DND-41 (cell line): ENCODE results near the gene LTBP3.

Experiments used
- EZH2 ChIP-seq: IDR thresholded peaks from 3 replicates; pipeline ENCODE4 v1.6.1; 2012; ENCODE audit warnings: borderline replicate concordance, low read depth, mild to moderate bottlenecking, moderate library complexity, low read length, inconsistent platforms; ENCODE audit not compliant: severe bottlenecking
- TF ChIP-seq, protein P1 (sequence below): IDR thresholded peaks from 2 replicates; pipeline ENCODE4 v1.5.1; 2012; ENCODE audit warnings: borderline replicate concordance, low read length, moderate library complexity, mild to moderate bottlenecking; ENCODE audit not compliant: poor library complexity, severe bottlenecking; ENCODE audit errors: extremely low read depth

DNA sequence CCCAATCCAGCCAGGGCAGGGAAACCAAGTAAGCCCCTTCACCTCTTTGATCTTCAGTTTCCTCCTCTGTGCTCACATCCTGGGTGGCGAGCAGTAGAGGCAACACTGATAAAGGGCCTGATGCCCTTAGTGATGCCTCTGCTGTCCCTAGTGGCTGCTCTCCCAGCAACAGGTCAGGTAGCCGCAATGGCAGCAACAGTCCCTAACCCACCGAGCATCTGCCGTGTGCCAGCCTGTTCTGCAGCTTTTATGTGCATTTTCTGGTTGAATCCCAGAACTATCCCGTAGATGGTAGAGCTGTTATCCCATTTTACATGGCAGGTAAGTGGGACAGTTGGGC, 28.0 kb downstream of the LTBP3 start:
- TF ChIP-seq, protein P1, sequence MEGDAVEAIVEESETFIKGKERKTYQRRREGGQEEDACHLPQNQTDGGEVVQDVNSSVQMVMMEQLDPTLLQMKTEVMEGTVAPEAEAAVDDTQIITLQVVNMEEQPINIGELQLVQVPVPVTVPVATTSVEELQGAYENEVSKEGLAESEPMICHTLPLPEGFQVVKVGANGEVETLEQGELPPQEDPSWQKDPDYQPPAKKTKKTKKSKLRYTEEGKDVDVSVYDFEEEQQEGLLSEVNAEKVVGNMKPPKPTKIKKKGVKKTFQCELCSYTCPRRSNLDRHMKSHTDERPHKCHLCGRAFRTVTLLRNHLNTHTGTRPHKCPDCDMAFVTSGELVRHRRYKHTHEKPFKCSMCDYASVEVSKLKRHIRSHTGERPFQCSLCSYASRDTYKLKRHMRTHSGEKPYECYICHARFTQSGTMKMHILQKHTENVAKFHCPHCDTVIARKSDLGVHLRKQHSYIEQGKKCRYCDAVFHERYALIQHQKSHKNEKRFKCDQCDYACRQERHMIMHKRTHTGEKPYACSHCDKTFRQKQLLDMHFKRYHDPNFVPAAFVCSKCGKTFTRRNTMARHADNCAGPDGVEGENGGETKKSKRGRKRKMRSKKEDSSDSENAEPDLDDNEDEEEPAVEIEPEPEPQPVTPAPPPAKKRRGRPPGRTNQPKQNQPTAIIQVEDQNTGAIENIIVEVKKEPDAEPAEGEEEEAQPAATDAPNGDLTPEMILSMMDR: peak; percentile 63
- no peak for TF ChIP-seq EZH2
